ENCODE data around the gene MLIP.

DNA sequence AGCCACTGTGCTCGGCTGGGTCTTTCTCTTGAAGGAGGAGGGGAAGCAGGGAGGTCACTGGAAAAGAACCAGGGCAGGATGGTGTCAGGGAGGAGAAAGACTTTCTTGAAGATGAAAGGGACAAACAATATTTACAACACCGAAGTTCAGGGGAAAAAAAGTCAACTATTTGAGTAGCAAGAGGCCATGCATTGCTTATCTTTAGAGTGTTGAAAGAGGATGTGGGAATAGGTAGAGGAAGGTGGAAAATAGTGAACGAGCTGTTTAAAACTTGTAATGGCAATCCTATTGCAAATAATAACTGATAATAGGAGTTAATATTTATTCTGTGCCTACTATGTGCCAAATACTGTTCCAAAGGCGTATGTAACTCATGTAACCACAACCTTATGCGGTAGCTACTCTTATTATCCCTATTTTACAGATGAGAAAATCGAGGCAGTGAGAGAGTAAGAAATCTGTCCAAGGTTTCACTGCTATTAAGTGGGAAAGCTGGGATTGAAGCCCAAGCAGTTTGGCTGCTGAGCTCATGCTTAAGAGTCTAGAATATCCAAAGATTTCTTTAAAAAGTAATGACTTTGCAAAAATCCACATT lies 12.7 kb upstream of the MLIP start:
- TF ChIP-seq EP300 (IDR thresholded peaks at IDR 0.05; ENCODE audit: borderline replicate concordance in 1 of 2, low read depth in 2 of 2, low read length in 2 of 2) (no peak), TBP (IDR thresholded peaks at IDR 0.05; ENCODE audit: low read depth, low read length) (no peak), SRF (IDR thresholded peaks at IDR 0.05; ENCODE audit: low read depth, low read length) (no peak), CBX5 (IDR thresholded peaks at IDR 0.05; ENCODE audit: low read depth, low read length) (no peak), CHD1 (IDR thresholded peaks at IDR 0.05; ENCODE audit: low read depth, low read length) (no peak), RFX5 (IDR thresholded peaks at IDR 0.05; ENCODE audit: borderline replicate concordance, low read depth, low read length) (no peak), GTF2F1 (IDR thresholded peaks at IDR 0.05; ENCODE audit: borderline replicate concordance, low read depth, low read length) (no peak), SIN3A (conservative IDR thresholded peaks at IDR 0.05 in 1 of 2, IDR thresholded peaks at IDR 0.05 in 1 of 2; ENCODE audit: low read depth in 1 of 2, low read length in 2 of 2) (no peak), POLR2A (IDR thresholded peaks at IDR 0.05; ENCODE audit: control extremely low read depth in 1 of 2, low read depth in 2 of 2, low read length in 2 of 2) (no peak), EZH2 (IDR thresholded peaks at IDR 0.05; ENCODE audit: low read depth, low read length, severe bottlenecking) (no peak)
- TF ChIP-seq, protein P1, sequence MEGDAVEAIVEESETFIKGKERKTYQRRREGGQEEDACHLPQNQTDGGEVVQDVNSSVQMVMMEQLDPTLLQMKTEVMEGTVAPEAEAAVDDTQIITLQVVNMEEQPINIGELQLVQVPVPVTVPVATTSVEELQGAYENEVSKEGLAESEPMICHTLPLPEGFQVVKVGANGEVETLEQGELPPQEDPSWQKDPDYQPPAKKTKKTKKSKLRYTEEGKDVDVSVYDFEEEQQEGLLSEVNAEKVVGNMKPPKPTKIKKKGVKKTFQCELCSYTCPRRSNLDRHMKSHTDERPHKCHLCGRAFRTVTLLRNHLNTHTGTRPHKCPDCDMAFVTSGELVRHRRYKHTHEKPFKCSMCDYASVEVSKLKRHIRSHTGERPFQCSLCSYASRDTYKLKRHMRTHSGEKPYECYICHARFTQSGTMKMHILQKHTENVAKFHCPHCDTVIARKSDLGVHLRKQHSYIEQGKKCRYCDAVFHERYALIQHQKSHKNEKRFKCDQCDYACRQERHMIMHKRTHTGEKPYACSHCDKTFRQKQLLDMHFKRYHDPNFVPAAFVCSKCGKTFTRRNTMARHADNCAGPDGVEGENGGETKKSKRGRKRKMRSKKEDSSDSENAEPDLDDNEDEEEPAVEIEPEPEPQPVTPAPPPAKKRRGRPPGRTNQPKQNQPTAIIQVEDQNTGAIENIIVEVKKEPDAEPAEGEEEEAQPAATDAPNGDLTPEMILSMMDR (IDR thresholded peaks at IDR 0.05; ENCODE audit: control extremely low read depth in 1 of 3, insufficient read depth in 1 of 3, low read depth in 1 of 3, low read length in 3 of 3): no peak
- TF ChIP-seq, protein P2, sequence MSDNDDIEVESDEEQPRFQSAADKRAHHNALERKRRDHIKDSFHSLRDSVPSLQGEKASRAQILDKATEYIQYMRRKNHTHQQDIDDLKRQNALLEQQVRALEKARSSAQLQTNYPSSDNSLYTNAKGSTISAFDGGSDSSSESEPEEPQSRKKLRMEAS (IDR thresholded peaks at IDR 0.05): no peak
- TF ChIP-seq, protein P3, sequence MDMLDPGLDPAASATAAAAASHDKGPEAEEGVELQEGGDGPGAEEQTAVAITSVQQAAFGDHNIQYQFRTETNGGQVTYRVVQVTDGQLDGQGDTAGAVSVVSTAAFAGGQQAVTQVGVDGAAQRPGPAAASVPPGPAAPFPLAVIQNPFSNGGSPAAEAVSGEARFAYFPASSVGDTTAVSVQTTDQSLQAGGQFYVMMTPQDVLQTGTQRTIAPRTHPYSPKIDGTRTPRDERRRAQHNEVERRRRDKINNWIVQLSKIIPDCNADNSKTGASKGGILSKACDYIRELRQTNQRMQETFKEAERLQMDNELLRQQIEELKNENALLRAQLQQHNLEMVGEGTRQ (IDR thresholded peaks at IDR 0.05; ENCODE audit: low read length): no peak
- TF ChIP-seq, protein P4, sequence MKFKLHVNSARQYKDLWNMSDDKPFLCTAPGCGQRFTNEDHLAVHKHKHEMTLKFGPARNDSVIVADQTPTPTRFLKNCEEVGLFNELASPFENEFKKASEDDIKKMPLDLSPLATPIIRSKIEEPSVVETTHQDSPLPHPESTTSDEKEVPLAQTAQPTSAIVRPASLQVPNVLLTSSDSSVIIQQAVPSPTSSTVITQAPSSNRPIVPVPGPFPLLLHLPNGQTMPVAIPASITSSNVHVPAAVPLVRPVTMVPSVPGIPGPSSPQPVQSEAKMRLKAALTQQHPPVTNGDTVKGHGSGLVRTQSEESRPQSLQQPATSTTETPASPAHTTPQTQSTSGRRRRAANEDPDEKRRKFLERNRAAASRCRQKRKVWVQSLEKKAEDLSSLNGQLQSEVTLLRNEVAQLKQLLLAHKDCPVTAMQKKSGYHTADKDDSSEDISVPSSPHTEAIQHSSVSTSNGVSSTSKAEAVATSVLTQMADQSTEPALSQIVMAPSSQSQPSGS (IDR thresholded peaks at IDR 0.05; ENCODE audit: low read length): no peak
